HepG2 (cell line): ENCODE data around the gene NCKAP5L. TPM values are rescaled to one million over a fixed set of nuclear protein-coding genes. Genes with fewer than 3 reads are reported as not detected.
A peak's percentile ranks its signal among the peaks of the same experiment; 100 is the strongest.

Experiments
- ATAC-seq: fragments of 200-7000 bp; cut with Tn5 transposase; 3 replicates; pipeline ENCODE4 v1.9.1; 2020; ENCODE audit warnings: mild to moderate bottlenecking, moderate library complexity
- BruUV-seq: library from RNA; stranded (reverse); fragments of 400-500 nt; replicated peaks from 2 replicates; lab custom pipeline; 2021; lab: Mats Ljungman, UMichigan
- CTCF ChIA-PET: fragments of 300-600 bp; formaldehyde crosslinking; extraction: SDS; loops from one replicate; lab custom pipeline; 2021; ENCODE audit warnings: low total read pairs, inconsistent platforms, low intra/inter-chr PET ratio; lab: Yijun Ruan, JAX
- POLR2A ChIA-PET: fragments of 350-600 bp; sonication (Branson Sonifier 250); formaldehyde crosslinking; loops from one replicate; lab custom pipeline; 2020; ENCODE audit warnings: antibody characterized with exemption, inconsistent platforms; lab: Yijun Ruan, JAX
- DNase-seq: peaks from one replicate; pipeline ENCODE4 v3.0.0-alpha.2; 2015; ENCODE audit warnings: low spot score
- FAIRE-seq: peaks from 3 replicates; lab custom pipeline; 2011; peaks lifted over from hg19 to GRCh38; lab: Jason Lieb, UNC
- H2AFZ ChIP-seq: one replicate; pipeline ENCODE4 v1.6.1; 2011; ENCODE audit warnings: low read length, inconsistent platforms
- H3K27ac ChIP-seq: fragments of 300-600 bp; 3 replicates; pipeline ENCODE4 v1.8.0; 2011; ENCODE audit warnings: mixed run types, mild to moderate bottlenecking, mixed read lengths, low read length, inconsistent platforms; ENCODE audit not compliant: insufficient read depth; ENCODE audit errors: extremely low read length
- H3K27me3 ChIP-seq, 2 experiments: fragments of 200-600 bp in 1 of 2; 2 replicates in 1 of 2; 3 replicates in 1 of 2; pipeline versions ENCODE4 v1.6.0 to v1.8.0; 2011; ENCODE audit warnings: low read length in 2 of 2, mild to moderate bottlenecking in 2 of 2, moderate library complexity in 2 of 2, inconsistent platforms in 1 of 2; ENCODE audit not compliant: insufficient read depth in 2 of 2, control insufficient read depth in 1 of 2
- H3K36me3 ChIP-seq, 2 experiments: fragments of 200-600 bp in 1 of 2; replicated peaks in 1 of 2; 2 replicates in 1 of 2; 3 replicates in 1 of 2; pipeline versions ENCODE4 v1.5.1 to v1.8.0; 2011; ENCODE audit warnings: low read length in 2 of 2, inconsistent platforms in 1 of 2; ENCODE audit not compliant: insufficient read depth in 2 of 2, control insufficient read depth in 1 of 2
- H3K4me1 ChIP-seq: 2 replicates; pipeline ENCODE4 v1.5.1; 2012; ENCODE audit warnings: low read length, inconsistent platforms; ENCODE audit not compliant: insufficient read depth
- H3K4me2 ChIP-seq: 2 replicates; pipeline ENCODE4 v1.6.0; 2011; ENCODE audit warnings: low read depth, low read length, inconsistent platforms
- H3K4me3 ChIP-seq, 3 experiments: fragments of 200-600 bp in 1 of 3; sonication (generic), shearing (Covaris generic) in 1 of 3; replicated peaks in 1 of 3; 2 replicates each; pipeline ENCODE4 v1.5.1; 2011 to 2016; ENCODE audit warnings: low read length in 3 of 3, inconsistent platforms in 2 of 3, low read depth in 2 of 3, mild to moderate bottlenecking in 2 of 3, control low read depth in 1 of 3, mixed read lengths in 1 of 3; ENCODE audit not compliant: insufficient read depth in 1 of 3
- H3K79me2 ChIP-seq: one replicate; pipeline ENCODE4 v1.6.1; 2011; ENCODE audit warnings: low read length, inconsistent platforms; ENCODE audit not compliant: insufficient read depth
- H3K9ac ChIP-seq: 2 replicates; pipeline ENCODE4 v1.6.0; 2011; ENCODE audit warnings: mild to moderate bottlenecking, low read depth, low read length, inconsistent platforms; ENCODE audit not compliant: insufficient read depth
- H3K9me3 ChIP-seq: 2 replicates; pipeline ENCODE4 v1.5.1; 2012; ENCODE audit warnings: mild to moderate bottlenecking, low read length
- H4K20me1 ChIP-seq: 2 replicates; pipeline ENCODE4 v1.6.0; 2011; ENCODE audit warnings: inconsistent platforms, mild to moderate bottlenecking, low read length, moderate library complexity; ENCODE audit not compliant: insufficient read depth
- BCL6 ChIP-seq: IDR thresholded peaks from 2 replicates; pipeline ENCODE4 v1.6.1; 2016; ENCODE audit warnings: missing genetic modification reagents, missing compliant biosample characterization
- CBX1 ChIP-seq: IDR thresholded peaks from one replicate; pipeline ENCODE4 v1.6.1; 2016; ENCODE audit warnings: antibody characterized with exemption, low read depth
- CEBPB ChIP-seq: IDR thresholded peaks from 2 replicates; pipeline ENCODE4 v1.6.1; 2011; ENCODE audit warnings: low read depth, low read length, improper control_type of control experiment, borderline replicate concordance
- CEBPG ChIP-seq: IDR thresholded peaks from 2 replicates; pipeline ENCODE4 v1.6.1; 2016
- EP300 ChIP-seq, 3 experiments: sonication (generic) in 1 of 3; formaldehyde crosslinking in 1 of 3; IDR thresholded peaks; 2 replicates each; pipeline versions ENCODE4 v1.5.1 to v1.6.1; 2011 to 2020; ENCODE audit warnings: low read depth in 2 of 3, low read length in 2 of 3, borderline replicate concordance in 1 of 3, improper control_type of control experiment in 1 of 3, mild to moderate bottlenecking in 1 of 3, missing genetic modification reagents in 1 of 3, moderate library complexity in 1 of 3
- HIVEP1 ChIP-seq: sonication (generic); formaldehyde crosslinking; IDR thresholded peaks from 2 replicates; pipeline ENCODE4 v1.4.0; 2020; ENCODE audit warnings: mild to moderate bottlenecking, missing genetic modification reagents
- HNF4A ChIP-seq: sonication (generic); formaldehyde crosslinking; IDR thresholded peaks from 2 replicates; pipeline ENCODE4 v1.4.0; 2020; ENCODE audit warnings: missing genetic modification reagents
- IRX3 ChIP-seq: sonication (generic); formaldehyde crosslinking; IDR thresholded peaks from 2 replicates; pipeline ENCODE4 v1.8.1; 2023; ENCODE audit warnings: mild to moderate bottlenecking, low read depth, missing genetic modification reagents, borderline replicate concordance
- MLLT10 ChIP-seq: sonication (generic); formaldehyde crosslinking; IDR thresholded peaks from 2 replicates; pipeline ENCODE4 v1.4.0; 2020; ENCODE audit warnings: missing genetic modification reagents
- MTF2 ChIP-seq: sonication (generic); formaldehyde crosslinking; IDR thresholded peaks from 2 replicates; pipeline ENCODE4 v1.5.0; 2020; ENCODE audit warnings: missing genetic modification reagents, borderline replicate concordance
- NFE2L1 ChIP-seq: sonication (generic); formaldehyde crosslinking; IDR thresholded peaks from 2 replicates; pipeline ENCODE4 v1.4.0; 2020; ENCODE audit warnings: missing genetic modification reagents, mild to moderate bottlenecking, borderline replicate concordance
- PRPF4 ChIP-seq: fragments of 200-400 bp; formaldehyde crosslinking; IDR thresholded peaks from 2 replicates; pipeline ENCODE4 v1.6.1; 2016; ENCODE audit warnings: low read length, low read depth; ENCODE audit not compliant: poor library complexity, severe bottlenecking
- RAD21 ChIP-seq: fragments of 450-650 bp; formaldehyde crosslinking; IDR thresholded peaks from 2 replicates; pipeline ENCODE4 v1.5.0; 2020; ENCODE audit warnings: mild to moderate bottlenecking
- RBFOX2 ChIP-seq: fragments of 200-400 bp; formaldehyde crosslinking; IDR thresholded peaks from 2 replicates; pipeline ENCODE4 v1.6.1; 2017; ENCODE audit warnings: low read depth, mild to moderate bottlenecking, low read length
- RFX1 ChIP-seq: fragments of 450-650 bp; IDR thresholded peaks from 2 replicates; pipeline ENCODE4 v1.6.1; 2017
- SETDB1 ChIP-seq: sonication (generic); formaldehyde crosslinking; IDR thresholded peaks from 2 replicates; pipeline ENCODE4 v1.5.1; 2020; ENCODE audit warnings: missing genetic modification reagents, mild to moderate bottlenecking, borderline replicate concordance
- SMC3 ChIP-seq: IDR thresholded peaks from 2 replicates; pipeline ENCODE4 v1.6.1; 2011; ENCODE audit warnings: low read length, improper control_type of control experiment
- TOE1 ChIP-seq: sonication (generic); formaldehyde crosslinking; IDR thresholded peaks from 2 replicates; pipeline ENCODE4 v1.4.0; 2020; ENCODE audit warnings: mild to moderate bottlenecking, missing genetic modification reagents
- ZFYVE20 ChIP-seq: sonication (generic); formaldehyde crosslinking; IDR thresholded peaks from 2 replicates; pipeline ENCODE4 v1.8.0; 2023; ENCODE audit warnings: low read depth, mild to moderate bottlenecking, moderate library complexity, missing genetic modification reagents, borderline replicate concordance
- ZMYM4 ChIP-seq: sonication (generic); formaldehyde crosslinking; IDR thresholded peaks from 2 replicates; pipeline ENCODE4 v1.8.1; 2023; ENCODE audit warnings: mild to moderate bottlenecking, missing genetic modification reagents
- ZNF24 ChIP-seq: fragments of 450-650 bp; IDR thresholded peaks from 2 replicates; pipeline ENCODE4 v1.6.1; 2017; ENCODE audit warnings: antibody characterized with exemption, mild to moderate bottlenecking
- WGBS: methylation state at CpG from one replicate; pipeline ENCODE4 v1.1.6; 2017; ENCODE audit warnings: low lambda C conversion rate; 5-methylcytosine and 5-hydroxymethylcytosine counted together
- in situ Hi-C: cut with HindIII; loops from 2 replicates; pipeline ENCODE4 v1.10.0; 2017; ENCODE audit warnings: low pct_unique_long_range_greater_than_20kb; ENCODE audit not compliant: extremely low pct_ligation_motif_present
- intact Hi-C: fragments of 100-400 bp; cut with micrococcal nuclease; formaldehyde crosslinking; loops from one replicate; pipeline ENCODE4 v1.10.0; 2022; ENCODE audit not compliant: unreplicated experiment
- polyA plus RNA-seq, 8 experiments: library from polyadenylated mRNA; depleted of rRNA in 3 of 8; stranded (reverse) in 7 of 8; unstranded in 1 of 8; fragments of >200 nt; fragmentation: Illumina TruSeq in 4 of 8; extraction: Trizol in 4 of 8; gene quantifications; 2 replicates each; pipeline versions ENCODE4 v1.2.1 to v1.2.3, GENCODE V29; 2011 to 2016; ENCODE audit warnings: low read depth in 4 of 8, missing spikeins in 1 of 8, mixed read lengths in 1 of 8; ENCODE audit not compliant: insufficient read depth in 1 of 8
- total RNA-seq, 5 experiments: library from RNA; depleted of rRNA; stranded (reverse); fragments of >200 nt; fragmentation: Illumina TruSeq; extraction: Trizol; gene quantifications; 2 replicates each; pipeline ENCODE4 v1.2.3, GENCODE V29; 2016; ENCODE audit warnings: low read depth in 1 of 5
- TF ChIP-seq, protein P1 (sequence below): sonication (generic); formaldehyde crosslinking; IDR thresholded peaks from 2 replicates; pipeline ENCODE4 v1.8.0; 2022; ENCODE audit warnings: mild to moderate bottlenecking, missing genetic modification reagents, moderate library complexity
- TF ChIP-seq, protein P2 (sequence below): sonication (generic); formaldehyde crosslinking; IDR thresholded peaks from 2 replicates; pipeline ENCODE4 v1.5.1; 2020; ENCODE audit warnings: missing genetic modification reagents, mild to moderate bottlenecking, borderline replicate concordance

NCKAP5L gene
- total and polyA plus RNA-seq, 2 of the 13 experiments (the other 11 are each of a cell fraction or from before 2014, with no cell fraction given): 4.1 to 9.0 TPM

DNA sequence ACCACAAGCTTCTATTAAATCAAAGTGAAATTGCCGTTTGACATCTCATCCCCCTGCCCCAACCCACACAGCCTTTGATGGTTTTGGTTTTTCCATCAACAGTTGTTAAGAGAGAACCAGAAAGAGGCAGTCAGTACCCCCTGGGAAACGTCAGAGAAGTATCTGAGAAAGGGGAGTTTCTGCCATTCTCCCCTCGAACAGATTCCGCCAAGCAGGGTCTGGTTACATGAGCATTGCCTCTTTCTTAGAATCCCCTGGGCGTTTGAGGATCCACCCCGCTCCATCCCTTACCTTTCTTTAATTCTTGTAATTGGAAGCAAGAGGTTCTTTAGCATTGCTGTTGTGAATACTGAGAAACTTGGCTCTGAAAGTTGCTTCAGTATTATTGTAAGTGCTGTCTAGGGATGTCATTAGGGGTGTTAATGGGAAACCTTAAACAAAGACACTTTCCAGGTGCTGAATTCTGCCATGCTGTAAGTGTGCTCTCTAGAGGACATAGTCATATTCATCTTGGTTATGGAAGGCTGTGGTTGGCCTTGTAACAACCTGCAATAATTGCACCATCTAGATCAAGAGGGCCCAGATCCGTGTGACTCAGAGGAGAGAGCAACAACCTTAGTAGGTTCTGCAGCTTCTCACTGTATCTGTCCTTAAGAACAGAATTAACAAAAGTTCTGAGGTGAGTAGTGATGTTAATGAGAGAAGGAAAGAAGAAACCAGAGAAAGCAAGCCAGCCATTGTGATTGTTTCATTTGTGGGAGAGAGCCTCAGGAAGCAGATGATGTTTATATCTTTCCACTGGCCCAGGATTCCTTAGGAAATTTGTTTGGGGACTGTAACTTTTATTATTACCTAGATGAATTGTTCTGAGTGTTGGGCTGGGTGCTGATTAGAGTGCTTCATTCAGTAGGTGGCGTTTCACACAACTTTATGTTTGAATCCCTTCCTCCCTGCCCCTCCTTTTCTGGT, 77.9 kb downstream of the NCKAP5L start:
- ChIA-PET CTCF (no interaction called here), POLR2A (interaction anchor here (2.1 kb wide), 1 partner anchor 9 kb away, joined by 16 read pairs; the partner anchor contains the start of gene TMBIM6)
- no peak overlapping the region for H3K27ac ChIP-seq
- H4K20me1 ChIP-seq: peaks cover 87% of the 10 kb centered on the region
- BruUV-seq: no TSS peak
- no peaks in the 10 kb centered on the region for H3K27me3 ChIP-seq
- intact Hi-C loops: no loop called here
- WGBS: 79% methylated on average over 8 of the region's 8 CpGs
- peaks cover 16 to 41% of the 10 kb centered on the region in 2 experiments for H3K36me3 ChIP-seq
- DNase-seq: peak; percentile 31
- FAIRE-seq: no peak
- no peak overlapping the region for H3K9ac ChIP-seq
- peak overlapping the region; percentile 39 for H3K4me2 ChIP-seq
- H3K4me1 ChIP-seq: peaks cover 68% of the 10 kb centered on the region
- H2AFZ ChIP-seq: no peak overlapping the region
- H3K9me3 ChIP-seq: no peaks in the 10 kb centered on the region
- H3K79me2 ChIP-seq: peaks cover 92% of the 10 kb centered on the region
- ATAC-seq: peak; percentile 79
- no peak overlapping the region for H3K4me3 ChIP-seq
- in situ Hi-C loops: no loop called here
- TF ChIP-seq BCL6 (CRISPR knock-in tag) (0 out of 2 replicates have a peak, but pooled peaks have one; percentile 32), RBFOX2 (no peak), TOE1 (CRISPR knock-in tag) (no peak), HIVEP1 (CRISPR knock-in tag) (no peak), SMC3 (peak; percentile 9; the same call in 1 of the 2 replicates), RAD21 (CRISPR knock-in tag) (0 out of 2 replicates have a peak, but pooled peaks have one; percentile 5), MLLT10 (CRISPR knock-in tag) (no peak), HNF4A (no peak), ZMYM4 (no peak), NFE2L1 (no peak), CEBPG (peak; percentile 84), PRPF4 (no peak), ZFYVE20 (CRISPR knock-in tag) (no peak), EP300 (IDR thresholded peaks at IDR 0.05; ENCODE audit: low read depth in 2 of 2, low read length in 2 of 2) (no peak), EP300 (CRISPR knock-in tag; IDR thresholded peaks at IDR 0.05; ENCODE audit: borderline replicate concordance) (0 out of 2 replicates have a peak, but pooled peaks have one; percentile 19), MTF2 (CRISPR knock-in tag) (no peak), ZNF24 (no peak), CBX1 (no peak), CEBPB (peak; percentile 84; the same call in 1 of the 2 replicates), SETDB1 (CRISPR knock-in tag) (no peak), RFX1 (no peak), IRX3 (no peak)
- TF ChIP-seq, protein P1, sequence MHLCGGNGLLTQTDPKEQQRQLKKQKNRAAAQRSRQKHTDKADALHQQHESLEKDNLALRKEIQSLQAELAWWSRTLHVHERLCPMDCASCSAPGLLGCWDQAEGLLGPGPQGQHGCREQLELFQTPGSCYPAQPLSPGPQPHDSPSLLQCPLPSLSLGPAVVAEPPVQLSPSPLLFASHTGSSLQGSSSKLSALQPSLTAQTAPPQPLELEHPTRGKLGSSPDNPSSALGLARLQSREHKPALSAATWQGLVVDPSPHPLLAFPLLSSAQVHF (CRISPR knock-in tag): no peak
- TF ChIP-seq, protein P2, sequence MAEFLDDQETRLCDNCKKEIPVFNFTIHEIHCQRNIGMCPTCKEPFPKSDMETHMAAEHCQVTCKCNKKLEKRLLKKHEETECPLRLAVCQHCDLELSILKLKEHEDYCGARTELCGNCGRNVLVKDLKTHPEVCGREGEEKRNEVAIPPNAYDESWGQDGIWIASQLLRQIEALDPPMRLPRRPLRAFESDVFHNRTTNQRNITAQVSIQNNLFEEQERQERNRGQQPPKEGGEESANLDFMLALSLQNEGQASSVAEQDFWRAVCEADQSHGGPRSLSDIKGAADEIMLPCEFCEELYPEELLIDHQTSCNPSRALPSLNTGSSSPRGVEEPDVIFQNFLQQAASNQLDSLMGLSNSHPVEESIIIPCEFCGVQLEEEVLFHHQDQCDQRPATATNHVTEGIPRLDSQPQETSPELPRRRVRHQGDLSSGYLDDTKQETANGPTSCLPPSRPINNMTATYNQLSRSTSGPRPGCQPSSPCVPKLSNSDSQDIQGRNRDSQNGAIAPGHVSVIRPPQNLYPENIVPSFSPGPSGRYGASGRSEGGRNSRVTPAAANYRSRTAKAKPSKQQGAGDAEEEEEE (CRISPR knock-in tag): no peak
